ENCODE data around the gene OPRD1.
"Not testable (repeated sequence)": the region's sequence is repeated elsewhere in the genome, so short reads cannot be mapped to it uniquely, and the experiment has no call there.

Gene OPRD1

DNA sequence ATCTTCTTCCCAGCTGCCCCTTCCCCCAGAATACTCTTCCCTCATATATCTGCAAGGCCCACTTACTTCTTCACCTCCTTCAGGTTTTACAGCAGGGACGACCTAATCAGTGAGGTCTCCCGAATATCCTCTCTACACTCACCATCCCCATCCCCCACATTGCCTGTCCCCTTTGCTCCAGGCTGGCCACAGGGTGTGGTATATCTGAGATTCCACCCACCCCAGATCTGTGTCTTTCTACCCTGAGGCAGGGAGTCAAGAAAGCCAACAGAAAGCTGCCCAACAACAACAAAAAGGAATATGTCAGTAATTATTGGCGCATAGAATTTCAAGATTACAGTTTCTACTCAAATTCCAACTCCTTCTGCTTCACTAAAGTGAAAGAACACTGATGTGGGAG, 30.0 kb upstream of the OPRD1 start:
- H3K4me1 ChIP-seq (ENCODE audit: control insufficient read depth, insufficient read depth, low read length) = no peaks in the 10 kb centered on the region
- H3K9me3 ChIP-seq (ENCODE audit: control insufficient read depth, low read length) = no peaks in the 10 kb centered on the region
- H3K27me3 ChIP-seq (replicated peaks; ENCODE audit: control insufficient read depth, insufficient read depth, low read length) = no peaks in the 10 kb centered on the region
- H3K36me3 ChIP-seq (ENCODE audit: control insufficient read depth, insufficient read depth, low read length, severe bottlenecking) = no peaks in the 10 kb centered on the region
- H3K4me3 ChIP-seq (ENCODE audit: low read length) = no peak overlapping the region
- DNase-seq (ENCODE audit: low read depth) = peak; percentile 69
- H3K9ac ChIP-seq (ENCODE audit: low read length) = no peak overlapping the region

- no peak overlapping the region for H3K9ac ChIP-seq (ENCODE audit: low read length)
- no peaks in the 10 kb centered on the region for H3K36me3 ChIP-seq (ENCODE audit: control insufficient read depth, insufficient read depth, low read length, severe bottlenecking)
- no peaks in the 10 kb centered on the region for H3K4me1 ChIP-seq (ENCODE audit: control insufficient read depth, insufficient read depth, low read length)
- DNase-seq (ENCODE audit: low read depth) = no peak
- H3K4me3 ChIP-seq (ENCODE audit: low read length) = no peak overlapping the region
- no peaks in the 10 kb centered on the region for H3K9me3 ChIP-seq (ENCODE audit: control insufficient read depth, low read length)
- H3K27me3 ChIP-seq (replicated peaks; ENCODE audit: control insufficient read depth, insufficient read depth, low read length) = no peaks in the 10 kb centered on the region
Measured at GRCh38 chr1:28783363-28783762, 28.6 kb upstream of the OPRD1 start.

- H3K27me3 ChIP-seq (replicated peaks; ENCODE audit: control insufficient read depth, insufficient read depth, low read length) = peaks cover 9% of the 10 kb centered on the region
- H3K4me1 ChIP-seq (ENCODE audit: control insufficient read depth, insufficient read depth, low read length) = peaks cover 4% of the 10 kb centered on the region
- no peak for DNase-seq (ENCODE audit: low read depth)
Measured at GRCh38 chr1:28789412-28789811, 22.6 kb upstream of the OPRD1 start.

DNA sequence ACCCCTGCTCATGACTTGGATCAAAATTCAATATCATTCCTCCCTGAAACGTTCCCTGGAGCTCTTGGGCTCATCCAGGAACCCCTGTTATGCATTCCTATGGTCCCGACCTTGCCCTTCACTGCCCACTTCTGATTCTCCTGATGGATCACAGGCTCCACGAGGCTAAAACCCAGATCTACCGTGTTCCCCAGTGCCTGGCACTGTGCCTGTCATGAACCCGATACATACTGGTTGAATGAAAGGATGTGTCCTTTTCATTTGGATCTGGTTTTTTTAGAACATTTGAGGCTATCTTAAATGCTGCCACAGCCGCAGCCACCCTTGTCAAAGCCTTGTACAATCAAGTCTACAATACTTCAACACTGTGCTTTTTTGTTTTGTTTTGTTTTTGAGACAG, 22.2 kb upstream of the OPRD1 start:
- Histone ChIP-seq H3K36me3 (ENCODE audit: control insufficient read depth, insufficient read depth, low read length, severe bottlenecking) (no peaks in the 10 kb centered on the region), H3K9ac (ENCODE audit: low read length) (no peak overlapping the region), H3K4me1 (ENCODE audit: control insufficient read depth, insufficient read depth, low read length) (peaks cover 4% of the 10 kb centered on the region), H3K27me3 (replicated peaks; ENCODE audit: control insufficient read depth, insufficient read depth, low read length) (peaks cover 9% of the 10 kb centered on the region), H3K4me3 (ENCODE audit: low read length) (no peak overlapping the region), H3K9me3 (ENCODE audit: control insufficient read depth, low read length) (no peaks in the 10 kb centered on the region)
- no peak for DNase-seq (ENCODE audit: low read depth)

More at GRCh38 chr1:28789412-28789811, 22.6 kb upstream of the OPRD1 start:
- Histone ChIP-seq H3K36me3 (ENCODE audit: control insufficient read depth, insufficient read depth, low read length, severe bottlenecking) (no peaks in the 10 kb centered on the region), H3K9ac (ENCODE audit: low read length) (no peak overlapping the region), H3K9me3 (ENCODE audit: control insufficient read depth, low read length) (no peaks in the 10 kb centered on the region), H3K4me3 (ENCODE audit: low read length) (no peak overlapping the region)

GRCh38 chr1:28790377-28791035, 21.5 kb upstream of the OPRD1 start:
- peaks cover 4% of the 10 kb centered on the region for H3K4me1 ChIP-seq (ENCODE audit: control insufficient read depth, insufficient read depth, low read length)

DNA sequence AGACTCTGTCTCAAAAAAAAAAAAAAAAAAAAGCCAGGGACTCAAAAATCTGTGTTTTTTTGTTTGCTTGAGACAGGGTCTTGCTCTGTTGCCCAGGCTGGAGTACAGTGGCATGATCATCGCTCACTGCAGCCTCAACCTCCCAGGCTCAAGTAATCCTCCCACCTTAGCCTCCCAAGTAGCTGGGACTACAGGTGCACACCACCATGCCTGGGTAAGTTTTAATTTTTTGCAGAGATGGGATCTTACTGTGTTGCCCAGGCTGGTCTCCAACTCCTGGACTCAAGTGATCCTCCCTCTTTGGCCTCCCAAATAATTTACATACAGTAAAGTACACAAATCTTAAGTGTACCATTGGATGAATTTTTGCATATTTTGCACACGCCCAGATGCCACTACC, 20.0 kb upstream of the OPRD1 start:
- H3K9ac ChIP-seq (ENCODE audit: low read length); DNase-seq (ENCODE audit: low read depth); H3K4me3 ChIP-seq (ENCODE audit: low read length); H3K36me3 ChIP-seq (ENCODE audit: control insufficient read depth, insufficient read depth, low read length, severe bottlenecking); H3K9me3 ChIP-seq (ENCODE audit: control insufficient read depth, low read length): not testable (repeated sequence)
- Histone ChIP-seq H3K27me3 (replicated peaks; ENCODE audit: control insufficient read depth, insufficient read depth, low read length) (peaks cover 14% of the 10 kb centered on the region), H3K4me1 (ENCODE audit: control insufficient read depth, insufficient read depth, low read length) (peaks cover 16% of the 10 kb centered on the region)

More at GRCh38 chr1:28790377-28791035, 21.5 kb upstream of the OPRD1 start:
- peaks cover 9% of the 10 kb centered on the region for H3K27me3 ChIP-seq (replicated peaks; ENCODE audit: control insufficient read depth, insufficient read depth, low read length)
- H3K4me3 ChIP-seq (ENCODE audit: low read length) = no peak overlapping the region
- H3K9ac ChIP-seq (ENCODE audit: low read length) = no peak overlapping the region
- no peak for DNase-seq (ENCODE audit: low read depth)
- no peaks in the 10 kb centered on the region for H3K9me3 ChIP-seq (ENCODE audit: control insufficient read depth, low read length)
- H3K36me3 ChIP-seq (ENCODE audit: control insufficient read depth, insufficient read depth, low read length, severe bottlenecking) = no peaks in the 10 kb centered on the region

GRCh38 chr1:28792644-28793121, 19.3 kb upstream of the OPRD1 start:
- peaks cover 19% of the 10 kb centered on the region for H3K27me3 ChIP-seq (replicated peaks; ENCODE audit: control insufficient read depth, insufficient read depth, low read length)
- H3K9me3 ChIP-seq (ENCODE audit: control insufficient read depth, low read length) = no peaks in the 10 kb centered on the region
- no peak overlapping the region for H3K4me3 ChIP-seq (ENCODE audit: low read length)
- H3K4me1 ChIP-seq (ENCODE audit: control insufficient read depth, insufficient read depth, low read length) = peaks cover 17% of the 10 kb centered on the region
- DNase-seq (ENCODE audit: low read depth) = no peak
- no peak overlapping the region for H3K9ac ChIP-seq (ENCODE audit: low read length)
- H3K36me3 ChIP-seq (ENCODE audit: control insufficient read depth, insufficient read depth, low read length, severe bottlenecking) = no peaks in the 10 kb centered on the region

- H3K9ac ChIP-seq (ENCODE audit: low read length); H3K9me3 ChIP-seq (ENCODE audit: control insufficient read depth, low read length); DNase-seq (ENCODE audit: low read depth); H3K4me3 ChIP-seq (ENCODE audit: low read length); H3K36me3 ChIP-seq (ENCODE audit: control insufficient read depth, insufficient read depth, low read length, severe bottlenecking): not testable (repeated sequence)
- H3K27me3 ChIP-seq (replicated peaks; ENCODE audit: control insufficient read depth, insufficient read depth, low read length) = peaks cover 21% of the 10 kb centered on the region
- H3K4me1 ChIP-seq (ENCODE audit: control insufficient read depth, insufficient read depth, low read length) = peaks cover 17% of the 10 kb centered on the region
Measured at GRCh38 chr1:28794582-28794981, 17.4 kb upstream of the OPRD1 start.

DNA sequence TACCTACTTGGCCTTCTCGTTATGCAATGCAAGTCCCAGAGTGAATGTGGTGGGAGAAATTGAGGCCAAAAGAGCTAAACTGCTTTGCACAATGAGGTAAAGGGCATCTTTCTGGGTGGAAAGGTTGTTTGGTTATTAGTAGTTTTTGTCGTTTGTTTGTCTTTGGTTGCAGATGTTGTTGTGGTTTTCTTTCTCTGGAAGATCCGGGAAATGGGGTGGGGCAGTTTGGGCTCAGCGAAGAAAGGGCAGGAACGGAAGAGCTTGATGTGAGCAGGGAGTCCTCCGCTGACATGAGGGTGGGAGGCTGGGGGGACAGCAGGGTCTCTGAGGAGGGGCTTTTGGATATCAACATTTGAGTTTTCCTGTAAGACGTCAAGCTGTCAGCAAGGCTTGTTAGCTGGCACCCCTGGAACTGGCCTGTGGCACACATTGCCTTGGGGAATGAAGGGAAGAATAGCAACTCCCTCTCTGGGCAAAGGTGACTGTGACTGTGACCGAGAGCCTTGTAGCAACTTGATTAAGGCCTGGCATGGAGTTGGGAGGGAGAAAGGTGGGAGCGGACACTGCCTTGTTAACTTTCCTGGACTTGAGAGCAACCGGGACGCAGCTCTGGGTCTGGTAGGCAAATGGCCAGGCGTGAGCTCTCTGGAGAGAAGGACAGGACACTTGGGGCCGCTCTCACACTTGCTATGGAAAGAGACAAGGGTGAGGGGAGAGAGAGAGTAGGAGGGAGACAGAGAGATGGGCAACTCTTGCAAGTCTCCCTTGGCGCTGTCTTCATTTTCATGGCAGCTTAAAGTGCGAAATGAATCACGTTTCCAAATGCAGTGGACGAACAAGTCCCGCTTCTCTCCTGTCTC, 15.4 kb upstream of the OPRD1 start:
- H3K4me3 ChIP-seq (ENCODE audit: low read length) = no peak overlapping the region
- H3K9ac ChIP-seq (ENCODE audit: low read length) = peak overlapping the region; percentile 44
- no peaks in the 10 kb centered on the region for H3K9me3 ChIP-seq (ENCODE audit: control insufficient read depth, low read length)
- no peaks in the 10 kb centered on the region for H3K36me3 ChIP-seq (ENCODE audit: control insufficient read depth, insufficient read depth, low read length, severe bottlenecking)
- no peak for DNase-seq (ENCODE audit: low read depth)
- H3K4me1 ChIP-seq (ENCODE audit: control insufficient read depth, insufficient read depth, low read length) = peaks cover 17% of the 10 kb centered on the region
- peaks cover 18% of the 10 kb centered on the region for H3K27me3 ChIP-seq (replicated peaks; ENCODE audit: control insufficient read depth, insufficient read depth, low read length)

DNA sequence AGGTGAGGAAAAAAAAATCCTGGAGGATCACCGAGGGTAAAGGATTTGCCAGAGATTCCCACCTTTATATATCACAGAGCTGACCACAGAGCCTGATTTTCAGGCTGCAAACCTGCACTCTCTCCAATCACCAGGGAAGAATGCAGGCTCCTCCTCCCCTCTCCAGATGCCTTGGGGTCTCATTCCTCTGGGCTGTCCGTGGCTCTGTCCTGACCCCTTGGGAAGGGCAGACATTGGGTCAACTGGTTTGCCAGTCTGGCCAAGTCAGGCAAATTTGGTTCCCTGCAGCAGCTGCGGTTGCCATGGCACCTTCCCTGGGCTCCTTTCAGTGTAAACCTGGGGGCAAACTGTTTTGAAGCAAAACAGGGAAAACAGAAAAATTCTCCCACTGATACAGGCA, 11.6 kb upstream of the OPRD1 start:
- no peak for DNase-seq (ENCODE audit: low read depth)
- Histone ChIP-seq H3K9me3 (ENCODE audit: control insufficient read depth, low read length) (peaks cover 5% of the 10 kb centered on the region), H3K27me3 (replicated peaks; ENCODE audit: control insufficient read depth, insufficient read depth, low read length) (peaks cover 27% of the 10 kb centered on the region), H3K9ac (ENCODE audit: low read length) (no peak overlapping the region), H3K36me3 (ENCODE audit: control insufficient read depth, insufficient read depth, low read length, severe bottlenecking) (no peaks in the 10 kb centered on the region), H3K4me3 (ENCODE audit: low read length) (no peak overlapping the region), H3K4me1 (ENCODE audit: control insufficient read depth, insufficient read depth, low read length) (peaks cover 14% of the 10 kb centered on the region)

- H3K4me1 ChIP-seq (ENCODE audit: control insufficient read depth, insufficient read depth, low read length) = peaks cover 6% of the 10 kb centered on the region
- peaks cover 5% of the 10 kb centered on the region for H3K9me3 ChIP-seq (ENCODE audit: control insufficient read depth, low read length)
- DNase-seq (ENCODE audit: low read depth) = no peak
- H3K9ac ChIP-seq (ENCODE audit: low read length) = no peak overlapping the region
- no peaks in the 10 kb centered on the region for H3K36me3 ChIP-seq (ENCODE audit: control insufficient read depth, insufficient read depth, low read length, severe bottlenecking)
- no peak overlapping the region for H3K4me3 ChIP-seq (ENCODE audit: low read length)
- peaks cover 33% of the 10 kb centered on the region for H3K27me3 ChIP-seq (replicated peaks; ENCODE audit: control insufficient read depth, insufficient read depth, low read length)
Measured at GRCh38 chr1:28801461-28801860, 10.5 kb upstream of the OPRD1 start.
